GM19193 (cell line): ENCODE data around the gene DHX58.

Experiments used
- POLR2A ChIP-seq: IDR thresholded peaks from 4 replicates; pipeline ENCODE4 v1.6.1; 2011; ENCODE audit not compliant: insufficient read depth, insufficient read length; ENCODE audit errors: extremely low read depth

Gene DHX58

DNA sequence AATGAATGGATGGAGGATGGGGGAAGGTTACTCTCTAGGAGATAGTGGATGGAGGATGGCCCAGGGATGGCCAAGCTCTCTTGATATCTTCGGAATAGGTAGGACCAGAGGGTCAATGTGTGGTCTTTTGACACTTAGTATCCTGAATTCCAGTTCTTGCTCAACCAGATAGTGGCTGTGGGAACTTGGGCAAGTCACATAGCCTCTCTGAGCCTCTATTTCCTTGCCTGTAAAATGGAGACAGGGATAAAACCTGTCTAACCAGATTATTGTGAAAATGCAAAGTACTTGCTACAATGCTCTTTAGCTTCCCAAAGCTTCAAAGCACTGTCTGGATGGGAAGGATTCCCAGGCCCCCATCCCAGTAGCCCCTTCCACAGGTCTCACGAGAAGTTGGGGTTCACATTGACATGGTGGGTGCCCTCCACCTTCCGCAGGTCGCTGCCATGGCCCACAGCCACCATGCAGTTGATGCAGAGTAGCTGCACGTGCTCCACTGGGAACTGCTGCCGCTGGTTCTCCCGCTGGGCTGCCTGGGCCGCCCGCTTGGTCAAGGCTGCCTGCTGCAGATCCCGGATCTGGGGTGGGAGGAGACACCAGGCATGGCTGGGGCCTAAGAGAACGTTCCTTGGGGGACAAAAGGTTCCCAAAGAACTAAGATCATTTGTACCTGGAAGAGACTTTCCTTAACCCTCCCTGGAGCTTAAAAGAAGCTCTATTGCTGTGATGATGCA is 9.1 kb downstream of the DHX58 start:
- TF ChIP-seq POLR2A, result no peak

DNA sequence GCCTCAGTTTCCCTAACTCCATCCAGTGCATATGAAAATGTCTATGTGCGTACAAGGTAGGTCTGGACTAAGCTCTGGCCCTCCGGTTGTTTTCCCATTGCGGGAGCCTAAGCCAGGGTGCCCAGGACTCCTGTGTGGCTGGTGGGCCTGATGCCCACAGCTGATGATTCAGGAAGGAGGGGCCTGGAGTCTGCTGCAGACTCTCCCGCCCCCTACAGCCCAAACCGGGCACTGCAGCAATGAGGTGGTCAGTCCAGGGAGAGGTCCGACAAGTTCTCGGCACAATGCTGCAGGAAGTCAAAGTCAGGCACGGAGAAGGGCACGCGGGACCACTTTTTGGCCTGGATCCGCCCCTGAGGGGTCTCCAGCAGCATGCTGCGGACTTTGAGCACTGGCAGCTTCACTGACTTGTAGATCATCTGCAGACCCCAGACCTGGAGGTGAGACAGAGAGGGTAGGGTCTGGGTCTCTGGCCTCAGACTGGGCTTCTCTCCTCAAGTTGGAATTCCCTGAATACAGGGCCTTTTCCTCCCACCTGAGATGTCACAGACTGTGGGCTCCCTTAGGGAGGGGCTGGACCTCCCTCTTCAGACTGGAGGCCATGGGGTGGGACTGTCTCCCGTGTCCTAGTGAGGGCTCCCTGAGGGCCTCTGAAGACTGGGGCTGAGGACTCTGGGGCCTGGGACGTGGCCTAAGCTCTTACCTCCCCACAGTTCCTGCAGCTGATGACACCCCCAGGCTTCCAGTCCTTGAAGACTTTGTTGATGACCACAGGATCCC is 10.8 kb downstream of the DHX58 start:
- TF ChIP-seq POLR2A, result no peak

GRCh38 chr17:42098730-42099399 is 13.6 kb downstream of the DHX58 start:
- TF ChIP-seq POLR2A, result no peak

DNA sequence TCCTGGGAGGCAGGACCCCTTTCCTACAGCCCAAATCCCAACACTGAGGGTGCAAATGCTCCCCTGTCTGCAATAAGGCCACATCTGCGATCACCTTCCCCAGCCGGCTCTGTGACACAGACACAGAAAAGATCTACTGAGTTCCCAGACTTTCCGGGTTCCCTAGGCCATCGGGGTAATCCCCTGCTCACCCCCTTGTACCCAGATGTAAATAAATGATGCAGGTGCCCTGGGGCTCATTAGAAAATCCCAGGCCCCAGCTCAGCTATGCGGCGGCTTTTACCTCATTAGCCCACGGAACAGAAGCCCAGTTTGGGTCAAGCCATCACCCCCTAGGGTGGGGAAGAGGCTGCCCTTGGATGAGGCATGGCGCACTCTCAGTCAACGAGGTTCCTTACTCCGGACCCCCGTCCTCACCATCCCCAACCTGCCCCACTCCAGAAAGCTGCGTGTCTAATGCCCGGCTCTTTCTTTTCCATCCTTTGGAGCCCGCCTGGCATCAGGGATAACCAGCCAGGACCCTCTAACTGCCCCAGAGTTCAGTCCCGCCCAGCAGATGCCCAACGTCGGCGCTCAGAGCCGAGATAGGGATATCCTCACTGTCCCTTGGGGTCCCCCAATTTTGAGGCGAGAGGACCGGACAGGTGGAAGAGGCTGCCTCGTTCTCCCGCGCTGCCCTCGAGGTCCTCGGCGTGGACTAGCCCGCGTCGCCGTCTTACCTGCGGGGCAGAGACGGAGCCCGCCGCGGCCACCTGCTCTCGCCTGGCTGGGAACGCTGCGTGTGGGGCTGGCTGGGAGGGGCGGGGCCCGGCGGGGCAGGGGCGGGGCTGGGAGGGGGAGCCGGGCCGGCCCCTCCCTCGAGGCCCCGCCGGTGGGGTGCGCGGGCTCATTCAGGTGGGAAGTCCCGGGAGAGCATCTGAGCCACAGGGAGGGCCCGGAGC is 14.6 kb downstream of the DHX58 start, which contains the start of gene ZNF385C:
TSS of gene ZNF385C (minus strand) at position 783 of the 941 bp plus-strand sequence. CDS start 35,417 bp downstream, outside the sequence.
- no peak for TF ChIP-seq POLR2A

DNA sequence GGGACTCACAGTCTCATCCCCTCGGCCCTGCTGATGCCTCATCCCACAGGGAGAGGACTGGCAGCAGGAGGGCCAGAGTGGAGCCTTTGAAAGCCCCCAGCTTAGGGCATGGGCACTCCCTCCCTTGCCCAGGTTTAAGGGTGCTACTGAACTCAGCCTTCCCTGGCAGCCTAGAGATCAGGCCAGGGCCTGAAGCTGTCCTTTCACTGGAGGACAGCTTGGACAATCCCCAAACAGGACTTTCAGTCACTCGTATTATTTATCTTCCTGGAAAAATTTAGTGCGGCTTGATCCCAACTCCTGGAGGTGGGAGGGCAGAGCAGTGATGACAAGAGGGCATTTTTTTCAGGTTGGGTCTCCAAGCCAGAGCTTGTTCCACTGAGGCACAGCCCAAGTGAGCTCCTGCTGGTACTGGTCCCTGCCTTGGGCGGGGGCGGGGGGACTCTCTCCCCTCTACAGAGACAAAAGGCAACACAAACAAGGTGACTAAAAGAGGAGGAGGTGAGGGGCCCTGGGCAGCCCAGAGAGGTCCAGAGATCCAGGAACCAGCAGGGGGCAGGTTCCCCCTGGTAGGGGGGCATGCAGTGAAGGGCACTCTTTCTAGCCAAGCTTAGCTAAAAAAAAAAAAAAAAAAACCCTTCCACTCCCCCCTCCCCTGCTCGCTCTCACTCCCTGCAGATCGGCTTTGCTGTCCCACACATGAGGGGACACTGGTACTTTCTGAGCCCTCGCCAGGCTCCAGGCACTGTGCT is 16.0 kb downstream of the DHX58 start:
- no peak for TF ChIP-seq POLR2A

GRCh38 chr17:42094375-42095069 is 18.0 kb downstream of the DHX58 start:
- no peak for TF ChIP-seq POLR2A

GRCh38 chr17:42092939-42093338 is 19.6 kb downstream of the DHX58 start:
- TF ChIP-seq POLR2A, result no peak

- TF ChIP-seq POLR2A, result no peak
These were observed 21.3 kb downstream of the DHX58 start for GRCh38 chr17:42090964-42091790.

GRCh38 chr17:42088736-42089135 is 23.8 kb downstream of the DHX58 start:
- no peak for TF ChIP-seq POLR2A

DNA sequence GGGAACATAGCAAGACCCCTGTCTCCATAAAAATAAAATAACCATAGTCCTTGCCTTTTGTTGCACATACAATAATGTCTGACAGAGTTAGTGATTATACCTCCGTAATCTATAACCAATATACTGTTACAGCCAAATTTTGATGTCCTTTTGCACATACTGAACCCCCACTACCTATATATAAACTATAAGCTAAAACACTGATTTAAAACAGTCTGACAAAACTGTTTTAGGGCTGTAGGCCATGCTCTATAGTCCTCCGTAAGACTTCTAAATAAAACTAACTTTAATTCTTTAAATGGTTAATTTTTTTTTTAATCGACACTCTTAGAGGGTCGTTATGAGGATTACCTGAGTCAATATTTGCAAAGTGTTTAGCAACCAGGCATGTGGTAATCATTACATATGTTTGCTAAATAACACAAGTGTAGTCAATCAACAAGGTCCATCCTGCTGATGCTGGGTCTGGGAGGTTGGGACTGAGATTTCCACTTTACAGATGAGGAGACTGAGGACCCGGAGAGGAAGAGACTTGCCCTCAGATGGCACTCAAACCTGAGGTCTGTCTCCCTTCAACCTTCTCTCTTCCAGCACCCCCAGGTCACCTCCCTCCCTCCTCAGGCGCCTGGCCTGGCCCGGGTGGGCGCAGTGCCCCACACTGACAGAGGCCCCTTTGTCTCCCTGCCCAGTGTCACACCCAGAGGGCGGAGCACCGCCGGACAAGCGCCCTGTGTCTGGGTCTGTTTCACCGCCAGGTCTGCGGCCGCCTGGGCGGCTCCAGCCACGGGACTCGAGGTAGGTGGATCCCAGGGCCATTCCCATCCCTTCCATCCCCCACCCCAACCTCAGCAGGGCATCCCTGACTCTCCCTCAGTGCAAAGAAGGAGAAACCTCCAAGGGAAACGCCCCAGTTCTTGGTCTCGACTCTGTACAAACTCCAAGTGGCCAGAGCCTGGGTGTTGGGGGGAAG is 24.5 kb downstream of the DHX58 start:
- no peak for TF ChIP-seq POLR2A

DNA sequence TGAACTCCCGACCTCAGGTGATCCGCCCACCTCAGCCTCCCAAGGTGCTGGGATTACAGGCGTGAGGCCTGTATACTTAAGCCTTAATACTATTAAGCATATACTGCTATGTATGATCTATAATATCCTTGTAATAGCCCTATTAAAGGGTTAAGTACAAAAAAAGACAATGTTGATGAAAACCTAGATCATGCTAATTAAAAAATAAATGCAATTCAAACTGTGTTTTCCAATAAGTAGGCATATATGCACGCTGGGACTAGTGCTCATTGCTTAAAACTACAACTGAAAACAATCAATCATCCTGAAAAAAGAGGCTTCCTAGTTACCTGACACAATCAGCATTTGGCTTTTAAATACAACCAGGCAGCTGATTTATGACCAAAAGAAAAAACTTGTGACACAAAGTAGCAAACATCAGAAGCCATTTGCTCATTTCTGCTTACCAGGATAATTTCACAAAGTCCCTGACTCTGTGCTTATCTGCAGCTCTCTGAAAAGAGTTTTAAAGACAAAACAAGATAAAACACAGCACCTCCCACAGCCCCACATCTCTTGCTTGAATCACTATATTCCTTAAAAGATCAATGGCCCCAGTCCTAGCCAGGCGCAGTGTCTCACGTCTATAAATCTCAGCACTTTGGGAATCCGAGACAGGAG is 25.3 kb downstream of the DHX58 start:
- no peak for TF ChIP-seq POLR2A
